Epithelial cell of esophagus (primary cell): Measurements from ENCODE around the gene DST.

ENCODE experiments used
- DNase-seq: peaks from one replicate; pipeline ENCODE4 v3.0.0; 2010; ENCODE audit warnings: low read depth
- H3K4me3 ChIP-seq: 2 replicates; pipeline ENCODE4 v1.5.1; 2011; ENCODE audit warnings: mild to moderate bottlenecking, low read length, control low read depth
- CTCF ChIP-seq: IDR thresholded peaks from 2 replicates; pipeline ENCODE4 v1.5.1; 2011; ENCODE audit warnings: low read depth, mild to moderate bottlenecking, low read length, control low read depth, inconsistent platforms; ENCODE audit not compliant: insufficient read depth; ENCODE audit errors: missing control alignments

DST gene

GRCh38 chr6:56683882-56684281 lies 41.2 kb upstream of the DST start:
- DNase-seq = peak; percentile 98
- H3K4me3 ChIP-seq = no peak overlapping the region

GRCh38 chr6:56682635-56683034 lies 39.9 kb upstream of the DST start:
- no peak overlapping the region for H3K4me3 ChIP-seq
- no peak for TF ChIP-seq CTCF
- DNase-seq = no peak

More at GRCh38 chr6:56683882-56684281, 41.2 kb upstream of the DST start:
- no peak for TF ChIP-seq CTCF

- TF ChIP-seq CTCF = no peak
- no peak overlapping the region for H3K4me3 ChIP-seq
- peak; percentile 65 for DNase-seq
Observed at GRCh38 chr6:56677559-56677958, 34.9 kb upstream of the DST start.

- no peak for DNase-seq
- no peak for TF ChIP-seq CTCF
- no peak overlapping the region for H3K4me3 ChIP-seq
Observed at GRCh38 chr6:56671651-56672461, 29.2 kb upstream of the DST start.

- DNase-seq = peak; percentile 59
- H3K4me3 ChIP-seq = no peak overlapping the region
- TF ChIP-seq CTCF = peak; percentile 38
Observed at GRCh38 chr6:56671160-56671559, 28.5 kb upstream of the DST start.

GRCh38 chr6:56669041-56669440 lies 26.4 kb upstream of the DST start:
- H3K4me3 ChIP-seq = no peak overlapping the region
- no peak for DNase-seq
- no peak for TF ChIP-seq CTCF

- no peak overlapping the region for H3K4me3 ChIP-seq
- TF ChIP-seq CTCF = no peak
- peak; percentile 78 for DNase-seq
Observed at GRCh38 chr6:56668158-56668557, 25.5 kb upstream of the DST start.
